Esophagus squamous epithelium (tissue), 4 donors: ENCODE measurements around the gene CDKL5.

Experiments
- CTCF ChIP-seq, 6 experiments: fragments of 450-650 bp in 4 of 6; fragments of 200-600 bp in 2 of 6; sonication (generic) in 2 of 6; IDR thresholded peaks; one replicate each; pipeline ENCODE4 v1.5.1; 2016 to 2019; ENCODE audit warnings: antibody characterized with exemption in 6 of 6, mild to moderate bottlenecking in 4 of 6, moderate library complexity in 4 of 6
- POLR2A ChIP-seq, 4 donors: fragments of 450-650 bp; IDR thresholded peaks; one replicate each; pipeline ENCODE4 v1.6.1; 2017; ENCODE audit warnings: antibody characterized with exemption in 4 of 4, mild to moderate bottlenecking in 4 of 4, moderate library complexity in 3 of 4

- TF ChIP-seq CTCF (IDR thresholded peaks at IDR 0.05) (no peak), POLR2A (IDR thresholded peaks at IDR 0.05) (no peak)
Observed at GRCh38 chrX:18582910-18583493, 157.6 kb downstream of the CDKL5 start.
